Epithelial cell of prostate (primary cell): ENCODE measurements around the gene CREB3L2.
"Not testable (repeated sequence)": the region's sequence is repeated elsewhere in the genome, so short reads cannot be mapped to it uniquely, and the experiment has no call there.

ENCODE experiments used
- DNase-seq: peaks from one replicate; pipeline ENCODE4 v3.0.0-alpha.2; 2011; ENCODE audit warnings: low read depth, low spot score
- H3K27ac ChIP-seq: fragments of 450-650 bp; 2 replicates; pipeline ENCODE4 v1.5.1; 2017; ENCODE audit warnings: mild to moderate bottlenecking

Gene CREB3L2

DNA sequence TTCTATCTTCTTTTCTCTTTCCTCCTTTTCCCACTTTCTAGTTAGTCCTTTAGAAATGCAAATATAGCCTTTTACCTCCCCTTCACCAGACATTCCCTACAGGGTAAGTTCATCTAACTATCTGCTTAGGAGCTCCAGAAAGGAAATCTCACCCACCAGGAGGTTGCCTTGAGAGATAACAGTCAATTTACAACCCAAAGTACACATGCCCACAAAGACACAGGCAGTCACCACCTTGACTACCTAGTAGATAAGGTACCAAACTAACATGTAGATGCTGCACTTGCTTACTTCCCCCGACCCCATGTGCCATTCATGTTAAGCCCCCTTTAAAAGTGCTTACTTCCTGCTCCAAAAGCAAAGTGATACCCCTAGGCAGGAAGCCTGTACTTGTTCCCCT, 12.8 kb upstream of the CREB3L2 start:
- DNase-seq = no peak

DNA sequence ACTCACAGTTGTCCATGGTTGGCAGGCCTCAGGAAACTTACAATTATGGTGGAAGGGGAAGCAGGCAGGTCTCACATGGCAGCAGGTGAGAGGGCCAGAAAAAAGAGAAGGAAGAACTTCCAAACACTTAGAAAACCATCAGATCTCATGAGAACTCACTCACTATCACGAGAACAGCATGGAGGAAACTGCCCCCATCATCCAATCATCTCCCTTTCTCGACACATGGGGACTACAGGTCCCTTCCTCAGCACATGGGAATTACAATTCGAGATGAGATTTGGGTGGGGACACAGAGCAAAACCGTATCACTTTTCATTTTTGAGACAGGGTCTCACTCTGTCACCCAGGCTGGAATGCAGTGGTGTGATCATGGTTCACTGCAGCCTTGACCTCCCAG, 12.3 kb upstream of the CREB3L2 start:
- not testable (repeated sequence) for H3K27ac ChIP-seq, DNase-seq

More for the DNA sequence above, 12.8 kb upstream of the CREB3L2 start:
- H3K27ac ChIP-seq = no peak overlapping the region

DNA sequence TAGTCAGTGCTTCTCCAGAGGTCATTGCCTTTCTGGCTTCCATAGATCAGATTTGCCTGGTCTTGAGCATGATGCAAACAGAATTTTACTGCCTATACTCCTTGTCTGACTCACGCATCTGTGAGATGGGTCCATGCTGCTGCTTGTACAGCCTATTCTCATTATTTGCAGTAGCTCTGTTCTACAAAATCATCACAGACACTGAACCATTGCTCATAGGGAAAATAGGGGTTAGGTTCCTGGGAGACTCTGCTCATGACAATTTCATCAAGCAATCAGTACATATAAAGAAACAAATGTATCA, 7.4 kb upstream of the CREB3L2 start:
- H3K27ac ChIP-seq = no peak overlapping the region
- DNase-seq = no peak

DNA sequence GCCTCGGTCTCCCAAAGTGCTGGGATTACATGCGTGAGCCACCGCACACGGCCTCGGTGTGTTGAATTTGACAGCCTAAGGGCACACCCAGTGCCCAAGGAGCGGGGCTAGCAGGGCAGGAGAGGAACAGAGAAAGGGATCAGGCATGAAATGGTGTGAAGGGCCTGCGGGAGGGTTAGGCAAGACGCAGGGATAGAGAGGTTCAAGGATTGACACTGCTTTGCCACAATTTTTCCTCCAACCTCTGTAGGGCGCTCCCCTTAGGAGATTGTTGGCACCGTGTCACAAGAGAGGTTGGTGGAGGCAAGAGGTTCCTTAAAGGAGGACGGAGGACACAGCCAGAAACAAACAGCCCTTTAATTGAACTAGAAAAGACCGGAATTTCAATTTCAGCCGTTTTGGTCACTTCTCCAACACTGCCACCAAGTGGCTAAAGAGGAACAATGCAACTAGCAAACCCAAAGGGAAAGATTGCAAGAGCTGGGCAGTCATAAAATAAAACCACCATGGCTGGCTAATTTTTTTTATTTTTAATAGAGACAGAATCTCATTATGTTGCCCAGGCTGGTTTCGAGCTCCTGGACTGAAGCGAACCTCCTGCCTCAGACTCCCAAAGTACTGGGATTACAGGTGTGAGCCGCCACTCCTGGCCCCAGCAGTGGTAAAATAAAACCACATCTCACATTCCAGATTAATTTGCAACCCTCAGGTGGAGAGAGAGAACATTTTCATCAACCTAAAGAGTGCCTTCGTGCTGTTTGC, 6.9 kb upstream of the CREB3L2 start:
- no peak overlapping the region for H3K27ac ChIP-seq
- DNase-seq = no peak

DNA sequence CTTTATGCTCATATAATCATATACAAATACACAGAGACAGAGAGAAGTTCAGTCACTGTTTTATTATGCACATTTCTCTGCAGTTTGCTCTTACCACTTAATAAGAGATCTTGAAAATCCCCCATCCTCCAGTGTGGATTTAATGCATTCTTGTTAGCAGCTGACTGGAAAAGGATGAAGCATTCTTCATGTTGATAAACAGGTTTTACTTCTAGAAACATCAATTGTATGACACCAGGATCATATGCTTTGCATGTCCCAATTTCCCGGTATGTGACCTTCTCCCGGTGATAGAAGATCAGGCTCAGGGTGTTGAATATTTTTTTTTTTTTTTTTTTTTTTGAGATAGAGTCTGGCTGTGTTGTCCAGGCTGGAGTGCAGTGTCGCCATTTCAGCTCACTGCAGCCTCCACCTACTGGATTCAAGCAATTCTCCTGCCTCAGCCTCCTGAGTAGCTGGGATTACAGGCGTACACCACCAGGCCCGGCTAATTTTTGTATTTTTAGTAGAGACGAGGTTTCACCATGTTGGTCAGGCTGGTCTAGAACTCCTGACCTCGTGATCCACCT, 6.2 kb upstream of the CREB3L2 start:
- DNase-seq = no peak
- H3K27ac ChIP-seq = no peak overlapping the region

DNA sequence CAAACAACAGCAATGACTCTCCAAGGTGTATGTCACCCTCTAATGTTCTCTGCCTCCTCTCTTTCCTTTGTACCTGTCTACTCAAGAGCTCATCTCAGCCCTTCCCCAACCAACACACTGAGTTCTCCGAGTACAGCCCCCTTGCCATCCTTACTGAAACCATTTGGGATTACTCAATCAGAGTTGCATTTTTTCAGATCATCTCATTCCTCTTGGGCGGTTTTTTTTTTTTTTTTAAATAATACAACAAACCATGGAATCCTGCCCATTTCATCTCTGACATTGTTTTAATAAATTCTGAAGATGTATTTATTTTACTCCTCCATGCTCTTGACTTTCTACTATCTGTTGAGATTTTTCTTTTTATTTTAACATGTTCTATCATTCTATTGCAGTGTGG, 4.2 kb upstream of the CREB3L2 start:
- DNase-seq = no peak
- H3K27ac ChIP-seq = no peak overlapping the region

DNA sequence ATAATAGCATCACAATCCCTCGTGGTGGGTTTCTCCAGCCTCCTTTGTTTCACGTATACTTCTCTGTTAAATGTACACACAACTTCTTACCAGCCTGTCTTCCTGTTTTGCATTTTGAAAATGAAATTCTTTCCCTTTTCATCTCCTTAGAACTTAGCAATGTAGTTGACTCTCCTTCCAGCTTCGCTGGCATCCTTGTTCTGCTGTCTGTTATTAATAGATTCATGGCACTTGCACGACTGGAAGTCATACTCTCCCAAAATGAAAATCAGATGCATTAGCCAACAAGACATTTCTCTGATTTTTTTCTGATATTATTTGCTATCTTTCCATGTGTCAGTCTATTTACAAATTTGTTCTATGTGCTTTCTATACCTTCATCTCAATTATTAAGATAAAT, 3.0 kb upstream of the CREB3L2 start:
- DNase-seq = no peak
- no peak overlapping the region for H3K27ac ChIP-seq

DNA sequence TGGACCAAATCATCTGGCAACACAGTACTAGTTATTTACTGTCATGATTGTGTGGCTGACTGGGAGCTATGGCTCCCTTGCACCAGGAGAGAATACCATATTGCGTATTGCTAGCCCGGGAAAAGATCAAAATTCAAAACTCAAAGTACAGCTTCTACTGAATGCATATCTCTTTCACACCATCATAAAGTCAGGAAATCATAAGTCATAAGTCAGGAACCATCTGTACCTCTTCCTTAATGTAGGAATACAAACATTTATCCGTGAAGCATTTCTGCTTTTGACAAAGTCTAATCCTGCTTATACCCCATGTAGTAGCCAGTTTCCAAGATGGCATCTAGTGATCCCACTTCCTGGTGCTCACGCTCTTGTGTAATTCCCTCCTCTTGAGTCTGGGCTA, 2.2 kb upstream of the CREB3L2 start:
- DNase-seq = no peak

DNA sequence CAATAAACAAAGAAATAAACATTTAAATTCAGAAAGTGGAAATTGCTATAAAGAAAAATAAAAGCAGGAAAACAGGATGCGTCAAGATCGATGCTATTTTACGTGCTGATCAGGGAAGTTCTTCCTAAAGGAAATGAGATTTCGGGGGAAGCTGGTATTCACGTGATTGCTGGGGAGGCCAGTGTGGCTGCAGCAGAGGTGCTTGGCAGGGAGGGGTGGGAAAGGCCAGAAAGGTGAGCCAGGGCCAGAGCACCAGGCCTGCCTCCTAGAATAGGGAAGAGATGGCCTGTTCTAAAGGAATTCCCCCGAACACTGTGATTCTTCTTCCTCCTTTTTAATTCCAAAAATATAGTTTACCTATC, 923 bp upstream of the CREB3L2 start:
- H3K27ac ChIP-seq = no peak overlapping the region
- DNase-seq = no peak

More for the DNA sequence above, 2.2 kb upstream of the CREB3L2 start:
- no peak overlapping the region for H3K27ac ChIP-seq

DNA sequence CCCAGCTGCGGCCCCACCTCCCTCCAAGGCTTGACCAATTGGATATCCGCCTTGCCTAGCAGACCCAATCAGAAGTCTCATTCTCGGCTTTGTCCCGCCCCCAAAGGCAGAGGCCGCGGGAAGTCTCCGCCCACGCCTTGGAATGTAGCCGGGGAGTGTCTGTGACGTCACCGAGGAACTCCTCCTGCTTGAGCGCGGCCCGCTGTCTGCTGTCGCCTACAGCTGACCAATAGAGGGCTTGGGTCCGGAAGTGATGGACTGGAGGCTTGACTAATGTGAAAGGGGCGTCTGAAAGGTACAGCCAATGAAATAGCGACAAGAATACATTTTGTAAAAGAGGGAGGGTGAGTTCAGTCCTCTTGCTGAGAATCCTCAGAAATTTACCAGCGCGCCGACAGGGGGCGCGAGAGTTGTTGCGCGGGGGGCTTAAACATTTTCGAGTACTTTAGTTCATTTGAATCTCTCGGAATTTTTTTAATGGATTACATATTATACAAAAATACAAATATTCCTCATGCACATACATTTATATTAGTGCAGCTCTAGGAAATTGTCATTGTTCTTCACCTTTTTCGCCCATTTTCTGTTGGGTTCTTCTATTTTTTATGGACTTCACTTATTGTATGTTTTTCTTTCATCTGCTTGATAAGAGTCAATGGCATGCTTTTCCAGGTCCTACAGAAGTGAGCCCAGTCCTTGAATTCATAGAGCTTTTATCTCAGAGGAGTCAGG, 376 bp upstream of the CREB3L2 start:
- DNase-seq = peak; percentile 98
- H3K27ac ChIP-seq = peak overlapping the region; percentile 79

DNA sequence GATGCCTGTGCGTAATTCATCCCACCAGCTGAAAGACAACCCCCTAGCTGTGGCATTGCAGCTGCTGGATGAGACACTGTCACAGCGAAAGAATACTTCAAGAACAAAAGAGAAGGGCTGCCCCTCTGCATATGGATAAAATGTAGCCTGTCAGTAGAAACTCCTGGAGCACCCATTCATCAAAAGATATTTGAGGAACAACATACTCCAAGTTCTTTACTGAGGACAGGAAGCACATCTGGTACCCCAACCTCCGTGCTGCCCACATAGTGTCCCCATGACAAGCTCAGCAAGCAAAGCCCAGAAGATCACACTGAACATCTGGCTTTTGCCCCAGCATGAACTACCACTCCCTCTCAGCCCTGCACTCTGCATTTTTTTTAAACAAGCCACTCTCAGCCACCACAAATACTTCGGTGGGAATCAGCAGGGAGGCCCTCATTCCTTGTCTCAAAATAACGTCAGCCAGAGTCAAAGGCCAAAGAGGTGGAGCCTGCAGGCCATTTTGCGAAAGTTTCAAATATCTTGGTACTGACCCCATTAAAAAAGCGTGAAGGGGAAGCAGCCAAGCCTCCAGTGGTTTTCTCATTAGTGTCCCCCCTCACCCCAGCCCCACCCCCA, 1.7 kb downstream of the CREB3L2 start:
- no peak for DNase-seq
- H3K27ac ChIP-seq = peak overlapping the region; percentile 79

DNA sequence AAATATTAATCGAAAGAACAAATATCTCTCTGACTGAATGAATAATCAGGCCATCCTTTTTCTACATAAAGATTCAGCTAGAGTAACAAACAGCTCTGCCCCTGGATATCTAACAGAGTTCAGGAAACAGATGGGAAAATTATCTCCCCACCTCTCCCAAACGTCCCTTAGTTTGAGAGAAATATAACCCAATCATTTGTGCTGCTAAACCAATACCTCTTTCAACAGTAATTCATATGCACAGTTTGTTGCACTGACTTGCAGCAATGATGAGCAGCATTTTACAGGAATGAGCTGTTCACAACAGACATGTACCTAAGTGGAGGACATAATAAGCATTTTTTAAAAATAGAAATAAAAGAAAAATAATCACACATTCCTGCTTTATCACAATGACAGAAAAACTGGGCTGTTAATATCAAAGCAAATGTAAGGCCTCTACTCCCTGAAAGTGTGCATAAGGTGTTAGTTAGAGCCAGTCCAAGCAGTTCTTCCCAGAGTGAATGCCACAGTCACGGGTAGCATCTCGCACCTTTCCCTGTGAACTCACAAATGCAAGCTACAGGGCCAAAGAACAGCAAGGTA, 2.3 kb downstream of the CREB3L2 start:
- H3K27ac ChIP-seq = peak overlapping the region; percentile 79
- no peak for DNase-seq

DNA sequence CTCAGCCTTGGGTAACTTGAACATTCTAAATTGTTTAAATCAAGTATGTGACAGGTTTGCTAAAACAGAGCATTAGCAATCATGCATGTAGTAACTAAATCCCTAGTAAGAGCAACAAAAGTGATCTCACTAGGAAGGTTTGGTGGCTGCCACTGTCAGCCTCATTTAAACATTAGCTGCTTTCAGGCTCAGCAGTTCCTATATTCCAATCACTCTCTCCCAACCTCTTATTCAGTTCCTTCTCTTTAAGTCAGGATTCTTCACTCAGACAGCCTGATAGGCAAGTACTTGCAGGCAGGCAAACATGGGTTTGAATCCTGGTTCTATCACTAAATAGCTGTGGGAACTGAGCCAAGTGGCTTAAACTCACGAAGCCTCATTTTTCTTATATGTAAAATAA, 3.6 kb downstream of the CREB3L2 start:
- peak overlapping the region; percentile 79 for H3K27ac ChIP-seq
- DNase-seq = no peak

DNA sequence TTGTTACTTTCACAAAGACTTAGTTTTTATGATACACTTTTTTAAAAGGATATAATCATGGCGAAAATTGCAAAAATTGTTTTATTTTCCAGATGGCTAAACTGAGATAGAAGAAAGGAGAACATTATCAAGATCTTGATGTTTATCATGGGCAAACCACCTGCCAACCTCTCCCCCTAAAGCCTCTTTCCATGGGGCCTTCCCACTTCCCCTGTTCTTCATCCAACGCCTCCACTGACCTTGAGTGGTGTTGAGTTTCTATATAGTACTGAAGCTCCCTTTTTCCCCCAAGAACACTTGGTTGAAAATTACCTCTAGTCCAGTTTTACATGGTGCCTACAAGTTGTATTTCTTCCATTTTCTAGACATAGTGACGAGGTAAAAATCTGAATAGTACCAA, 5.0 kb downstream of the CREB3L2 start:
- H3K27ac ChIP-seq = no peak overlapping the region
- no peak for DNase-seq

DNA sequence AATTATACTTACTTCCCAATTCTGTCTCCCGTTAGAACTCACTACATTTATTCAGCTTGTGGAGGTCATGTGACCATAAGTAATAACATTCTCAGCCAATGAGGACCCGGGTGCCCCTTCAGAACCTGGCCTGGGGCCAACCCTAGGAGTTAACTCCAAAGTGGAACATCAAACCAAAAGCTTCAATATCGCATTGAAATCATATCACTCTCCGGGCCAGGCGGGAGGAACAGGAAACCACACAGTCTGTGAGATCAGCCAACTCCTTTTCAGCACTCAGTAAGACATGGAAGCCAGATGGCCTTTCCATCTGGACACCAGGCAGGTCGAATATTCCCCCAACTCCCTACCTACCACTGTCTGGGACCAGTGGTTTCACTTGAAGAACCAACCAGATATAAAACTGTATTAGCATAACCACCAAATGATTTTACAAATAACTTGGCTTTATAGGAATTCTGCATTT, 5.5 kb downstream of the CREB3L2 start:
- no peak for DNase-seq
- no peak overlapping the region for H3K27ac ChIP-seq

DNA sequence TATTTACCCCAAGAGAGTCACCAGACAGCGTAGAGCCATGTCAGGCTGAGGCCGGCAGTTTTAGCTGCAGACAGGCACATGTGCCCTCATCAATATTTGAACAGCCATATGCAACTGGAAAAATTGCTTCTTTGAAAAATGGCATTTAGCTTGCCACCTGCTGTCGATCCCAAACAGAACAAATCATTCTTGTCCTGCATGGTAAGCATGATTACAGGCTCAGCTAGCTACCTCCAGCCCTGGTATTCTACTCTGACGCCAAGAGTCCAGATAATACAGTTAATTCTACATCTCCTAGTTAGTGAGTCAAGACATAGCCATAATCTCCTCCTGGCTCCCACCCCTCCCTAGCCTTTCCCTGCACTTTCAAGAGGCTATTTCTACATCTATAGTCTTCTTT, 7.7 kb downstream of the CREB3L2 start:
- no peak for DNase-seq
- H3K27ac ChIP-seq = no peak overlapping the region

DNA sequence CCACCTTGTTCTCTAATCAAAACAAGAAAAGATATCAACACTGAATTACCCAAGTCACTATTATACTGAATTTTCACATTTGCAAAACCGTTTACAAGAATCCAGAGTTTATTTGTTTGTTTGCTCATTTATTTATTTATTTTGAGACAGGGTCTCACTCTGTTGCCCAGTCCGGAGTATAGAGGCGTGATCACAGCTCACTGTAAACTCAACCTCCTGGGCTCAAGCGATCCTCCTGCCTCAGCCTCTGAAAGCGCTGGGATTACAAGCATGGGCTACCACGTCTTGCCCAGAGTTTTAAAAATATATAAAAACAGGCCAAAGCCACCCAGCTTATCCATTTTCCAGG, 8.5 kb downstream of the CREB3L2 start:
- H3K27ac ChIP-seq = peak overlapping the region; percentile 73
- no peak for DNase-seq

DNA sequence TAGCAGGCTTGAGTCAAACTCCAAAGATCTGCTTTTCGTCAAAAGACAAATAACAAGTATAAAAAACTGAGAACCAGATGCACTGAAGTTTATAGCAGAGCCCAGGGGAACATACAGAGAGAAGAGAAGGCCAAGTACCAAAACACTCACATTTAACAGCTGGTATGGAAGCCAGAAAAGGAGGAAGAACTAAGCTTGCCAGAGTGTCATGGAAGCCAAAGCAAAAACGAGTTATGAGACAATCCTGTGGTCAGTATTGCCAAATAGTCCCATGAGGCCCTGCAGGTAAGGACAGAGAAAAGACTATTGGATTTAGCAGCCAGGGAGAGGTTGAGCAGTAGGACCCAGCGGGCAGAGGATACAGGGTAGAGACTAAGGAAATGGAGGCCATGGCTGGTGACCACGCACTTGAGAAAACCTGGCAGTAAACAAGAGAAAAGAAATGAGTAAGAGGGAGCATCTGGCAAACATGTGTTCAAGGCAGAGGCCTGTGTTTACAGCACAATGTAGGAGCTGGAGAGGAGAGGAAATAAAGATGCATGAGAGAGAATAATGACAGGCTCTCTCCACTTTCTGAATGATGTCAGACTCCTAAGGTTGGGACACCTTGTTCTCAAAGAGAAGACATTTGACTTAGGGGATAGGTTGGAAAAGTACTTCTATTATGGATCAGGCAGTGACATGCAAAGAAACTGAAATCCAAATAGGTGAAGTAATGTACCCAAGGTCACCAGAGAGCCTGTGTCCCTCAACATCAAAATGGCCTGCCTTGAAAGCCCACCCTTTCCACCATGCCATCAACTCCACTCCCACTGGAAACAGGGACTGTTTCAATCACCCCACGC, 9.1 kb downstream of the CREB3L2 start:
- DNase-seq = peak; percentile 75
- H3K27ac ChIP-seq = peak overlapping the region; percentile 73

DNA sequence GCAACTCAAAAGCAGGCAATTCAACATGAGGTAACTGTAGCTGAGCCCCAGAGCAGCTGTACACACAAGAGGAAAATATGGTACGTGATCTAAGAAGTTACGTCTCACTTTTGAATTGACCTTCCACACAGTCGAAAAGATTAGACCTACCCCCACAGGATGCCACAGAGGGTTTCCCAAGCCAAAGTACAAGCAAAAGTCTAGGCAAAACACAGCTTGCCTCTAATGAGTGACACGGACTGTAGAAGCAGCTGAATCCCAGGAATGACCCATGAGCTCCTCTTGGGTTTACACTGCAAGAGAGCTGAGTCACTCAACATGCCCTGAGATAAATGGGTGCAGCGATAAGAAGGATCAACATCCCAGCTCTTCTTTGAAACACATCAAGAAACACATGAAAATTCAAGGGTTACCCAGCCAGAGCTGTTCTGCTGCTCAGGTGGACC, 9.8 kb downstream of the CREB3L2 start:
- no peak for DNase-seq
- peak overlapping the region; percentile 73 for H3K27ac ChIP-seq
